Measurements from ENCODE around the gene SON. TPM values are rescaled to one million over a fixed set of nuclear protein-coding genes. Genes with fewer than 3 reads are reported as not detected.
"Not testable (repeated sequence)": the region's sequence is repeated elsewhere in the genome, so short reads cannot be mapped to it uniquely, and the experiment has no call there.

The SON gene
- total RNA-seq, 1 donor from 2014 or later = 395 TPM

DNA sequence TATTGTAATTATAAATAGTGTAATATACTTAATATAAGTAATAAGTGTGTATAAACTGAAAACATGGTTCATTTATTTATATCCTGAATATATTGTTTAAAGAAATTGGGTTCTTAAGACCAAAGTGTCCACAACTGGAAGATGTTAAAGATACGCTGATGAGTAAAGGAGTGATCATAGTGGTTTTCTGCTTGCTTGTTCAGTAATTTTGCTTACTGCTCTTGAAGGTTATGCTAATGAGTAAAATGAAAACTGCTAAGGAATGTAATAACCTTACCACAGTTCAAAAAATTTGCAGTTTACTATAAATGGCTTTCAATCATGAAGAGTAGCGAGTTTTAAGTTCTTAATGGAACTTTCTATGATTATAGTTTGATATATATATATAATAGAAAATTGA, 23.7 kb downstream of the SON start:
- H3K27me3 Mint-ChIP-seq = no peaks in the 10 kb centered on the region
- H3K27ac Mint-ChIP-seq = no peak overlapping the region
- H3K36me3 Mint-ChIP-seq (ENCODE audit: insufficient read depth) = peaks cover 14% of the 10 kb centered on the region
- TF ChIP-seq, protein P1, sequence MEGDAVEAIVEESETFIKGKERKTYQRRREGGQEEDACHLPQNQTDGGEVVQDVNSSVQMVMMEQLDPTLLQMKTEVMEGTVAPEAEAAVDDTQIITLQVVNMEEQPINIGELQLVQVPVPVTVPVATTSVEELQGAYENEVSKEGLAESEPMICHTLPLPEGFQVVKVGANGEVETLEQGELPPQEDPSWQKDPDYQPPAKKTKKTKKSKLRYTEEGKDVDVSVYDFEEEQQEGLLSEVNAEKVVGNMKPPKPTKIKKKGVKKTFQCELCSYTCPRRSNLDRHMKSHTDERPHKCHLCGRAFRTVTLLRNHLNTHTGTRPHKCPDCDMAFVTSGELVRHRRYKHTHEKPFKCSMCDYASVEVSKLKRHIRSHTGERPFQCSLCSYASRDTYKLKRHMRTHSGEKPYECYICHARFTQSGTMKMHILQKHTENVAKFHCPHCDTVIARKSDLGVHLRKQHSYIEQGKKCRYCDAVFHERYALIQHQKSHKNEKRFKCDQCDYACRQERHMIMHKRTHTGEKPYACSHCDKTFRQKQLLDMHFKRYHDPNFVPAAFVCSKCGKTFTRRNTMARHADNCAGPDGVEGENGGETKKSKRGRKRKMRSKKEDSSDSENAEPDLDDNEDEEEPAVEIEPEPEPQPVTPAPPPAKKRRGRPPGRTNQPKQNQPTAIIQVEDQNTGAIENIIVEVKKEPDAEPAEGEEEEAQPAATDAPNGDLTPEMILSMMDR (IDR thresholded peaks at IDR 0.05; ENCODE audit: unreplicated experiment) = no peak
- no peaks in the 10 kb centered on the region for H3K4me1 Mint-ChIP-seq (ENCODE audit: low read depth)
- H3K4me3 Mint-ChIP-seq (ENCODE audit: low read depth) = no peak overlapping the region
- no peaks in the 10 kb centered on the region for H3K9me3 Mint-ChIP-seq (ENCODE audit: low read depth)
- no peak for DNase-seq (ENCODE audit: low spot score, unreplicated experiment)

DNA sequence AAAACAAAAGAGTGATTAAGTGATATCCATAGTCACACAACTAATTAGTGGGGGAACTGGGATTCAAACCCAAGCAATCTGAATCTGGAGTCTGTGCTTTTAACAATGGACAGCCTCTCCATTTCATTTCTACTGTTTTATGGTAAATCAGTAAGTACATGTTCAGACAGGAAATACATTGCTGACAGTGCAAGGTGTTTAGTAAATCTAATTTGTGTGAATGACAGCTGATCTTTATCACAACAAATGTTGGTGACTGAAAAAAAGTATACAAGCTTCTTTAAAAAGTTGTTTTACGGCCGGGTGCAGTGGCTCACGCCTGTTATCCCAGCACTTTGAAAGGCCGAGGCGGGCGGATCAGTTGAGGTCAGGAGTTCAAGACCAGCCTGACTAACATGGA, 25.1 kb downstream of the SON start:
- H3K27me3 Mint-ChIP-seq = no peaks in the 10 kb centered on the region
- no peaks in the 10 kb centered on the region for H3K9me3 Mint-ChIP-seq (ENCODE audit: low read depth)
- no peaks in the 10 kb centered on the region for H3K4me1 Mint-ChIP-seq (ENCODE audit: low read depth)
- H3K36me3 Mint-ChIP-seq (ENCODE audit: insufficient read depth) = peaks cover 14% of the 10 kb centered on the region
- DNase-seq (ENCODE audit: low spot score, unreplicated experiment) = no peak
- peak overlapping the region; percentile 85 for H3K27ac Mint-ChIP-seq
- H3K4me3 Mint-ChIP-seq (ENCODE audit: low read depth) = no peak overlapping the region
- TF ChIP-seq, protein P1 (IDR thresholded peaks at IDR 0.05; ENCODE audit: unreplicated experiment) = no peak

DNA sequence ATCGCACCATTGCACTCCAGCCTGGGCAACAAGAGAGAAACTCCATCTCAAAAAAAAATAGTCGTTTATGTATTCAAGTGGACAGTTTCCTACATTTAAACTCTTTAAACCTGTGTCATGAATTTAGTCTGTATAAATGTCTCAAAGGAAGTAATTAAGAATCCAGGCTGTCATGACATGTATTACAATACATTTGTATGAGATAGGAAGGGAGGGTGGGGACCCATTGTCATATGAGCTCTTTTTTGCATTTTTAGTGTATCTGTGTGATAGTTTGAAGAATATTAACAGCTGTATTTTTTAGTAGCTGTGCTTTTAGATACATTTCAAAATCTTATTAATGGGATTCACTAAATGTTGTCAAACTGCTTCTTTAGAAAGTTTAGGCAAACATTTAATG, 25.6 kb downstream of the SON start:
- TF ChIP-seq, protein P1 (IDR thresholded peaks at IDR 0.05; ENCODE audit: unreplicated experiment) = no peak
- Mint-ChIP-seq H3K36me3 (ENCODE audit: insufficient read depth) (peaks cover 15% of the 10 kb centered on the region), H3K27ac (peak overlapping the region; percentile 73), H3K9me3 (ENCODE audit: low read depth) (no peaks in the 10 kb centered on the region), H3K4me3 (ENCODE audit: low read depth) (no peak overlapping the region), H3K4me1 (ENCODE audit: low read depth) (no peaks in the 10 kb centered on the region), H3K27me3 (no peaks in the 10 kb centered on the region)
- no peak for DNase-seq (ENCODE audit: low spot score, unreplicated experiment)

DNA sequence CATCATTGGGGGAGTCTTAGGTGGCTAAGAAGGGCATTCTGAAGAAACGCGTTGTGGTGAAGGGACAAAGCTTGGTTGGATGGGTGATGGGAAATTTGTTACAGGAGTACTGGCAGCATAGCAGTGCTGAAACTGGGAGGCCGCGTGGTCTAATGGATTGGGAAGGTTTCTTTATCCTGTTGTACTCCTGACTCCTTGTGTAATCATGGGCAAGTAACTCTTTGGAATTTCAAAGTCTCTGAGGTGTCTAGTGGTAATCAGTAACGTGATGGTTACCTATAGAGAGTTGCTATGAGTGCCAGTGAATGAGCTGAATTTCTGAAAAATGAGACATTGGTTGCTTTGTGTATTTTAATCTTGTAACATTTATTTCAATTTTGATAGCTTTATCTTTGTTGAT, 27.2 kb downstream of the SON start:
- Mint-ChIP-seq H3K27ac (peak overlapping the region; percentile 59), H3K9me3 (ENCODE audit: low read depth) (no peaks in the 10 kb centered on the region), H3K4me1 (ENCODE audit: low read depth) (no peaks in the 10 kb centered on the region), H3K27me3 (no peaks in the 10 kb centered on the region), H3K4me3 (ENCODE audit: low read depth) (no peak overlapping the region), H3K36me3 (ENCODE audit: insufficient read depth) (peaks cover 16% of the 10 kb centered on the region)
- no peak for DNase-seq (ENCODE audit: low spot score, unreplicated experiment)
- TF ChIP-seq, protein P1 (IDR thresholded peaks at IDR 0.05; ENCODE audit: unreplicated experiment) = no peak

DNA sequence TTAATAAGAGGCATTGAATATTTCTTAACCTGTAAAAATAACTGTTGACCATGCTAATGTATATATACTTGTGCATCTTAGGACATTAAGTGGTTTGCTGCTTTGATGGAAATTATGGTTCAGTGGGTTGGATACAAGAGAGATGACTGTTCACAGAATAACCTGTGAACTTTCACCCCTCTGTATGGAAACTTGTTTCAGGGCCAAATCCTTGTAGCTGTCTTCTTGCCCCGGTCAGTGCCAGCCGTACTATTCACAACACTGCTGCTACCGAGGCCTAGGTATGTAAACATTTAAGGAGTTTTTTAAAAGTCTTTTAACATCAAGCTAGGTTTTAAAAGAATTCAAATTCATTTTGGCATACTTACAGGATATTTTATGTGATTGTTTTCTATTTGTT, 29.5 kb downstream of the SON start:
- H3K9me3 Mint-ChIP-seq (ENCODE audit: low read depth) = no peaks in the 10 kb centered on the region
- H3K36me3 Mint-ChIP-seq (ENCODE audit: insufficient read depth) = peaks cover 19% of the 10 kb centered on the region
- no peak for DNase-seq (ENCODE audit: low spot score, unreplicated experiment)
- TF ChIP-seq, protein P1 (IDR thresholded peaks at IDR 0.05; ENCODE audit: unreplicated experiment) = no peak
- H3K27me3 Mint-ChIP-seq = no peaks in the 10 kb centered on the region
- no peak overlapping the region for H3K4me3 Mint-ChIP-seq (ENCODE audit: low read depth)
- no peaks in the 10 kb centered on the region for H3K4me1 Mint-ChIP-seq (ENCODE audit: low read depth)
- peak overlapping the region; percentile 59 for H3K27ac Mint-ChIP-seq

DNA sequence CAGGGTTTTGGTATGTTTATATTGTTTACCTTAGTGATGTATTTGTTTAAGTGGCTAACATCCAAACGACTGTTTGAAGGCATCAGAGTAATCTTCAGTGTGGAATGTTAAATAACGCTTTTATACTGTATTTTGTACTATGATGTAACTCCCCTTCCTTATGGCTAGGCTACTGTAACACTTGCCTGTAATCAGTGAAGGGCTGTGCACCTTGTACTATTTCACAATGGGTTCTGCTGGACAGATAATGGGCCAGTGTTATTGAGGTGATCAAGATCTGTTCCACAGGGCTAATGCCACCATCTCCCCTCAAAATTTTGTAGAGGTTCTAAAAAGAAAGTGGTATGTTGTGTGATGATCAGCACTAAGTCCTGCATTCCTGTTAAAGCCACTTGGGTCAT, 33.9 kb downstream of the SON start:
- not testable (repeated sequence) for H3K27me3 Mint-ChIP-seq; H3K4me1 Mint-ChIP-seq (ENCODE audit: low read depth); H3K9me3 Mint-ChIP-seq (ENCODE audit: low read depth); H3K4me3 Mint-ChIP-seq (ENCODE audit: low read depth); DNase-seq (ENCODE audit: low spot score, unreplicated experiment); H3K36me3 Mint-ChIP-seq (ENCODE audit: insufficient read depth)
- H3K27ac Mint-ChIP-seq = peak overlapping the region; percentile 45

Data from progenitor cell of endocrine pancreas (in vitro differentiated cells).